Measurements from ENCODE around the gene ATG7. TPM values are rescaled to one million over a fixed set of nuclear protein-coding genes. Genes with fewer than 3 reads are reported as not detected.

ATG7 gene
- total RNA-seq, 4 donors from 2014 or later, result 54.8 to 126 (median 100) TPM

DNA sequence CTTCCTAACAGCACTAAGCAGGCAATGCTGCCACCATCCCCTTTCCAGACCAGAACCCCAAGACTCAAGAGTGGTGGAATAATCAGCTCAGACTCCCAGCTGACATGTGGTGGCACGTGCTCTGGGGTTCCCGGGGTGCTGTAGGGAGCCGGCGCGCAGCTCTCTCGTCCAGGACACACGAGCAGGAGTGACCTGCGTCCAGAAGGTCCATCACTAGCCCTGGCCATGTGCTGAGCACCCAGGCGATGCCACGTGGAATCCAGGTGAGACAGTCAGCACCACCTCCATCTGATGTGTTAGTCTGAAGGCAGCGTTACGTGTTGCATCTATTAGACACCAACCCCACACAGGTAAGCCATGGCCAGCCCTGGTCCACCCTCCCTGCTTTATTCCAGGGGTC, 293.3 kb downstream of the ATG7 start:
- no peaks in the 10 kb centered on the region for H3K27me3 ChIP-seq
- H3K27ac ChIP-seq, result peak overlapping the region in 1 of 2 donors; percentile 11
- H3K4me3 ChIP-seq, result no peak overlapping the region
- H3K9me3 ChIP-seq, result no peaks in the 10 kb centered on the region
- H3K36me3 ChIP-seq, result no peaks in the 10 kb centered on the region
- no peak for TF ChIP-seq POLR2A (IDR thresholded peaks at IDR 0.05)
- TF ChIP-seq, protein P1, sequence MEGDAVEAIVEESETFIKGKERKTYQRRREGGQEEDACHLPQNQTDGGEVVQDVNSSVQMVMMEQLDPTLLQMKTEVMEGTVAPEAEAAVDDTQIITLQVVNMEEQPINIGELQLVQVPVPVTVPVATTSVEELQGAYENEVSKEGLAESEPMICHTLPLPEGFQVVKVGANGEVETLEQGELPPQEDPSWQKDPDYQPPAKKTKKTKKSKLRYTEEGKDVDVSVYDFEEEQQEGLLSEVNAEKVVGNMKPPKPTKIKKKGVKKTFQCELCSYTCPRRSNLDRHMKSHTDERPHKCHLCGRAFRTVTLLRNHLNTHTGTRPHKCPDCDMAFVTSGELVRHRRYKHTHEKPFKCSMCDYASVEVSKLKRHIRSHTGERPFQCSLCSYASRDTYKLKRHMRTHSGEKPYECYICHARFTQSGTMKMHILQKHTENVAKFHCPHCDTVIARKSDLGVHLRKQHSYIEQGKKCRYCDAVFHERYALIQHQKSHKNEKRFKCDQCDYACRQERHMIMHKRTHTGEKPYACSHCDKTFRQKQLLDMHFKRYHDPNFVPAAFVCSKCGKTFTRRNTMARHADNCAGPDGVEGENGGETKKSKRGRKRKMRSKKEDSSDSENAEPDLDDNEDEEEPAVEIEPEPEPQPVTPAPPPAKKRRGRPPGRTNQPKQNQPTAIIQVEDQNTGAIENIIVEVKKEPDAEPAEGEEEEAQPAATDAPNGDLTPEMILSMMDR (IDR thresholded peaks at IDR 0.05), result no peak
- DNase-seq, result peak in 1 of 2 donors; percentile 16
- intact Hi-C loops (cut with DNase I; ENCODE audit: low total_unique reads), result no loop called here
- H3K4me1 ChIP-seq, result peaks cover 0 to 12% of the 10 kb centered on the region in 2 donors

DNA sequence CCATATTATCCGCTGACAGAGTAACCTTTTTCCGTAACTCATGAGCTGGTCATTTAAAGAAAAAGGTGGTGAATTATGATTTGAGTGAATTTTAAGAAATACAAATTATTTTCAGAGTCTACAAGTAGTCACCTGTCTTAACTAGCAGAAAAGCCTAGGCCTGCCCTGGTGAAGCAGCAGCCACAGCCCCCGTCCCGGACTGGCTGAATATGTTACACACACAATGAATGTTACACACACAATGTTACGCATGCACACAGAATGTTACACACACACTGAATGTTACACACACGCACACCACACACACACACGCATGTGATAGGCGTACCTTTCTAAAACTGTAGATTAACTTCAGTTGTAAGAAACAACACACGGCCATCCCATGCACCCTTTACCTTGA, 293.7 kb downstream of the ATG7 start:
- TF ChIP-seq, protein P1 (IDR thresholded peaks at IDR 0.05), result no peak
- TF ChIP-seq POLR2A (IDR thresholded peaks at IDR 0.05), result no peak
- no peaks in the 10 kb centered on the region for H3K27me3 ChIP-seq
- H3K4me1 ChIP-seq, result peaks cover 0 to 8% of the 10 kb centered on the region in 2 donors
- intact Hi-C loops (cut with DNase I; ENCODE audit: low total_unique reads), result no loop called here
- H3K36me3 ChIP-seq, result no peaks in the 10 kb centered on the region
- peak overlapping the region in 1 of 2 donors; percentile 11 for H3K27ac ChIP-seq
- H3K4me3 ChIP-seq, result no peak overlapping the region
- no peak for DNase-seq
- no peaks in the 10 kb centered on the region for H3K9me3 ChIP-seq

DNA sequence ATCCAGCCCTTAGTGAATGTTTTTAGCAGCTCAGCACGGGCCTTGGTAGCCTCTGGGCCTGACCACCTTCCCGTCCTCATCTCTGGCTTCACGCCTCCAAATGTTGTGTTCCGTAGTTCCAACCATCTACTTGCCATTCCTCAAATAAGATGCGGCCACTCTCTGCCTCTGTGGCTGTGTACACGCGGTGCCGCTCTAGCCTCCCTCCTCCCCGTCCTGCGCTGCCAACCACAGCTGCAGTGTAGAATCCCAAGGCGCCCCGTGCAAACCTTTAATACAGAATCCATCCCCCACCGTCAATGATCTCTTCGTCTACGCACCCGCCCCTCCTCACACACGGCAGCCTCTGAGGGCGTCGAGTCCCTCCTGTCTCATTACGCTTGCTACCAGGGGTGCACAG, 294.3 kb downstream of the ATG7 start:
- Histone ChIP-seq H3K27ac (no peak overlapping the region), H3K4me1 (peaks cover 0 to 8% of the 10 kb centered on the region in 2 donors), H3K27me3 (no peaks in the 10 kb centered on the region), H3K9me3 (no peaks in the 10 kb centered on the region), H3K36me3 (no peaks in the 10 kb centered on the region), H3K4me3 (no peak overlapping the region)
- no peak for DNase-seq
- TF ChIP-seq, protein P1 (IDR thresholded peaks at IDR 0.05), result no peak
- TF ChIP-seq POLR2A (IDR thresholded peaks at IDR 0.05), result no peak
- intact Hi-C loops (cut with DNase I; ENCODE audit: low total_unique reads), result no loop called here

DNA sequence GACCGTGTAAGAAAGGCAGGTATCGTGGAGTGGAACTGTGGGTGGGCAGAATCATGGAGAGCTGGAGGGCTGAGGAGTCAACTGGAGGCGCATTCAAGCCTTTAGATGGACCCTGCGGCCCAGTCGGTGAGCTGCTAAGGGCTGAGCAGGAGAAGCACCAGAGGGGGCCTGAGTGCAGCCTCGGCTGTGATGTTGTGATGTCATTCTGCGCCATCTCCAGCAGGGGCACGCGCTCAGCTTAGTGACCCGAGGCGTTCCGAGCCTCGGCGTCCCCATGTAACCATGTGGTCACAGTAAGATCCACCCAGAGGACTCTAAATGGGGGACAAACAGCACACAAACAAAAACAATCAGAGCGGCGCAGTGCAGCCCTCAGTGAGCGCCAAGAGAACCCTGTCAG, 294.7 kb downstream of the ATG7 start:
- Histone ChIP-seq H3K27ac (peak overlapping the region in 1 of 2 donors; percentile 90), H3K27me3 (no peaks in the 10 kb centered on the region), H3K4me3 (no peak overlapping the region), H3K4me1 (peaks cover 0 to 8% of the 10 kb centered on the region in 2 donors), H3K36me3 (no peaks in the 10 kb centered on the region), H3K9me3 (no peaks in the 10 kb centered on the region)
- intact Hi-C loops (cut with DNase I; ENCODE audit: low total_unique reads), result no loop called here
- DNase-seq, result no peak
- TF ChIP-seq POLR2A (IDR thresholded peaks at IDR 0.05), result no peak
- TF ChIP-seq, protein P1 (IDR thresholded peaks at IDR 0.05), result no peak

DNA sequence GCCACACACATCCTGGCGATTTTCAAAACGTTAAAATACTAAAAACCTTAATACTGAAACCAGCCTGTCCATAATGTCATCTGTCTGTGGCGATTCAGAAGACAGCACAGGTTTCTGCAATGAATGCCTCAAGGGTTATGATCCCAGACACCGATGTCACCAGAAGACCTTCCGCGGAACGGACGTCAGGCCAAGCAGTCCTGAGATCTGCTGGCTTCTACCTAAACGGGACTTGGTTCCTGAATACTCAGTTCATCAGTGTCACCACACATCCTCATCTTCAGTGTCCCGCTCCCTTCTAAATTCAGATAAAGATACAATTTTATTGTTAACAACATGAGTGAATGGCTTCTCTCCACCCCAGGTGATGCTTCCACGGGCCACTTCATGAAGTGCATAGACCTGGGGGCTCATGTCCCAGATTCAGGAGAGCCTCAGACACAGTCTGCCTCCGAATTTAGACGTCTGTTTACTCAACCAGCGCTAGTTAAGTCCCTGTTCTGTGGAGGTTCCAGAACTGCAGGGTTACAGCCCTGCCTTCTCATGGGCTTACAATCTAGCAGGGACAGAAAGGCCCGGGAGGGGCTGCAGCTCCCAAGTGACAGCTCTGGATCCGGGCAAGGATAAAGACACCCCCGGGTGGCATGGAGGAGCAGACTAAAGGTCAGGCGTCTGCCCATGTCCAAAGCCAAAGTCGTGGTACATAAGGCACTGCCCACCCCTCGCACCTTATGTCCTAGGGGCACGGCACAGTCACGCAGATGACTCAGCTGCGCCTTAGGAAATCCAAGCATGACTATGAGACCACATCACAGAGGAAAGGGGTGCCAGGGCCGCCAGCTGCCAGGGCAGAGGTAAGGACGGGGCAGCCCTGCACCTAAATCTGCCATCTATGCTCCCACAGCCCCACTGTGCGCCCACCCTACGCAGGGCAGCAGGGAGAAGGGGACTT, 295.6 kb downstream of the ATG7 start:
- Histone ChIP-seq H3K27me3 (no peaks in the 10 kb centered on the region), H3K27ac (peak overlapping the region; percentile 90 to 91), H3K36me3 (no peaks in the 10 kb centered on the region), H3K9me3 (no peaks in the 10 kb centered on the region), H3K4me3 (peak overlapping the region in 1 of 2 donors; percentile 25), H3K4me1 (peaks cover 0 to 8% of the 10 kb centered on the region in 2 donors)
- no peak for TF ChIP-seq POLR2A (IDR thresholded peaks at IDR 0.05)
- TF ChIP-seq, protein P1 (IDR thresholded peaks at IDR 0.05), result no peak
- intact Hi-C loops (cut with DNase I; ENCODE audit: low total_unique reads), result no loop called here
- peak in 1 of 2 donors; percentile 50 for DNase-seq

Measured in uterus (tissue), 4 donors.